K562 (cell line): Measurements from ENCODE around the gene ZER1. TPM values are rescaled to one million over a fixed set of nuclear protein-coding genes. Genes with fewer than 3 reads are reported as not detected.

Experiments
- CC2D1A ChIP-seq: fragments of 450-650 bp; IDR thresholded peaks from 2 replicates; pipeline ENCODE4 v1.6.1; 2017; ENCODE audit warnings: mild to moderate bottlenecking
- ERF ChIP-seq: fragments of 450-650 bp; formaldehyde crosslinking; IDR thresholded peaks from 2 replicates; pipeline ENCODE4 v1.4.0; 2020; ENCODE audit warnings: mild to moderate bottlenecking, mixed read lengths
- FOXJ3 ChIP-seq: sonication (generic); formaldehyde crosslinking; IDR thresholded peaks from 2 replicates; pipeline ENCODE4 v1.4.0; 2020; ENCODE audit warnings: mild to moderate bottlenecking, missing genetic modification reagents
- FUS ChIP-seq: fragments of 200-400 bp; formaldehyde crosslinking; optimal IDR thresholded peaks from 2 replicates; pipeline ENCODE3; 2017; ENCODE audit warnings: low read depth, low read length
- KDM2B ChIP-seq: fragments of 250-450 bp; sonication (Bioruptor Pico); IDR thresholded peaks from 2 replicates; pipeline ENCODE4 v1.8.0; 2021; ENCODE audit warnings: mild to moderate bottlenecking, moderate library complexity
- MCM2 ChIP-seq: fragments of 450-650 bp; IDR thresholded peaks from 2 replicates; pipeline ENCODE4 v1.6.1; 2017; ENCODE audit warnings: low read depth, mild to moderate bottlenecking
- POLR2B ChIP-seq: fragments of 450-650 bp; IDR thresholded peaks from 2 replicates; pipeline ENCODE4 v1.6.1; 2018; ENCODE audit warnings: low read depth; ENCODE audit not compliant: partially characterized antibody
- PURB ChIP-seq: sonication (generic); formaldehyde crosslinking; IDR thresholded peaks from 2 replicates; pipeline ENCODE4 v1.9.0; 2021; ENCODE audit warnings: low read depth, mild to moderate bottlenecking, missing genetic modification reagents
- RB1 ChIP-seq: fragments of 450-650 bp; IDR thresholded peaks from 2 replicates; pipeline ENCODE4 v1.6.1; 2017; ENCODE audit warnings: low read depth, mild to moderate bottlenecking
- RBM25 ChIP-seq: fragments of 200-400 bp; formaldehyde crosslinking; IDR thresholded peaks from 2 replicates; pipeline ENCODE4 v1.6.1; 2018; ENCODE audit warnings: low read length, low read depth, moderate library complexity; ENCODE audit not compliant: severe bottlenecking
- SMARCA5 ChIP-seq: fragments of 450-650 bp; IDR thresholded peaks from 2 replicates; pipeline ENCODE4 v1.6.1; 2016
- ZBTB7A ChIP-seq: IDR thresholded peaks from 2 replicates; pipeline ENCODE4 v1.6.1; 2011; ENCODE audit warnings: low read depth, mild to moderate bottlenecking, low read length, moderate library complexity, borderline replicate concordance; ENCODE audit not compliant: control insufficient read depth
- ZBTB8A ChIP-seq: fragments of 450-650 bp; IDR thresholded peaks from 2 replicates; pipeline ENCODE4 v1.6.1; 2018; ENCODE audit warnings: mild to moderate bottlenecking, moderate library complexity; ENCODE audit not compliant: partially characterized antibody
- ZC3H11A ChIP-seq: IDR thresholded peaks from 2 replicates; pipeline ENCODE4 v1.6.1; 2012; ENCODE audit warnings: low read depth, low read length, improper control_type of control experiment
- ZEB2 ChIP-seq: fragments of 450-650 bp; IDR thresholded peaks from 2 replicates; pipeline ENCODE4 v1.6.1; 2016
- ZNF197 ChIP-seq: fragments of 200-800 bp; sonication (Bioruptor generic); IDR thresholded peaks from 2 replicates; pipeline ENCODE4 v1.6.1; 2016; ENCODE audit warnings: low read depth, missing genetic modification characterization, missing compliant biosample characterization
- ZNF282 ChIP-seq: sonication (generic); formaldehyde crosslinking; IDR thresholded peaks from 2 replicates; pipeline ENCODE4 v1.8.1; 2023; ENCODE audit warnings: missing genetic modification reagents
- ZNF507 ChIP-seq: conservative IDR thresholded peaks from 2 replicates; pipeline ENCODE4 v1.6.1; 2017; ENCODE audit warnings: missing genetic modification characterization, missing compliant biosample characterization
- ZNF780A ChIP-seq: fragments of 250-450 bp; sonication (Bioruptor Pico); IDR thresholded peaks from 2 replicates; pipeline ENCODE4 v1.5.0; 2021; ENCODE audit warnings: mild to moderate bottlenecking
- polyA plus RNA-seq, 8 experiments: library from polyadenylated mRNA; depleted of rRNA in 4 of 8; stranded (reverse) in 5 of 8; unstranded in 3 of 8; fragments of >200 nt; fragmentation: Nextera tagmentation in 2 of 8; fragmentation: Illumina TruSeq in 1 of 8; extraction: Ambion mirVana in 2 of 8; extraction: Trizol in 1 of 8; gene quantifications; 2 replicates each; pipeline versions ENCODE4 v1.2.1 to v1.2.3, GENCODE V29; 2011 to 2014; ENCODE audit warnings: inconsistent platforms in 1 of 8, missing spikeins in 1 of 8
- total RNA-seq, 7 experiments: library from RNA; depleted of rRNA in 6 of 7; stranded (reverse); fragments of >200 nt in 6 of 7; fragmentation: Illumina TruSeq in 2 of 7; extraction: Trizol in 2 of 7; gene quantifications; 2 replicates each; pipeline versions ENCODE4 v1.2.1 to v1.2.3, GENCODE V29; 2011 to 2021; ENCODE audit warnings: low replicate concordance in 1 of 7
- TF ChIP-seq, protein P1 (sequence below): sonication (generic); formaldehyde crosslinking; IDR thresholded peaks from 2 replicates; pipeline ENCODE4 v1.4.0; 2020; ENCODE audit warnings: mild to moderate bottlenecking, missing genetic modification reagents
- TF ChIP-seq, protein P2 (sequence below): fragments of 200-400 bp; formaldehyde crosslinking; IDR thresholded peaks from 2 replicates; pipeline ENCODE4 v1.6.1; 2017; ENCODE audit warnings: mild to moderate bottlenecking, low read depth, low read length, moderate library complexity
- TF ChIP-seq, protein P3 (sequence below), 2 experiments: fragments of 450-650 bp; IDR thresholded peaks; 2 replicates each; pipeline ENCODE4 v1.6.1; 2018; ENCODE audit warnings: mild to moderate bottlenecking in 2 of 2, low read depth in 1 of 2; ENCODE audit not compliant: partially characterized antibody in 2 of 2

The ZER1 gene
- total and polyA plus RNA-seq, 9 of the 15 experiments (the other 6 are each of a cell fraction or from before 2014, with no cell fraction given): 0.07 to 10.7 (median 6.2) TPM

DNA sequence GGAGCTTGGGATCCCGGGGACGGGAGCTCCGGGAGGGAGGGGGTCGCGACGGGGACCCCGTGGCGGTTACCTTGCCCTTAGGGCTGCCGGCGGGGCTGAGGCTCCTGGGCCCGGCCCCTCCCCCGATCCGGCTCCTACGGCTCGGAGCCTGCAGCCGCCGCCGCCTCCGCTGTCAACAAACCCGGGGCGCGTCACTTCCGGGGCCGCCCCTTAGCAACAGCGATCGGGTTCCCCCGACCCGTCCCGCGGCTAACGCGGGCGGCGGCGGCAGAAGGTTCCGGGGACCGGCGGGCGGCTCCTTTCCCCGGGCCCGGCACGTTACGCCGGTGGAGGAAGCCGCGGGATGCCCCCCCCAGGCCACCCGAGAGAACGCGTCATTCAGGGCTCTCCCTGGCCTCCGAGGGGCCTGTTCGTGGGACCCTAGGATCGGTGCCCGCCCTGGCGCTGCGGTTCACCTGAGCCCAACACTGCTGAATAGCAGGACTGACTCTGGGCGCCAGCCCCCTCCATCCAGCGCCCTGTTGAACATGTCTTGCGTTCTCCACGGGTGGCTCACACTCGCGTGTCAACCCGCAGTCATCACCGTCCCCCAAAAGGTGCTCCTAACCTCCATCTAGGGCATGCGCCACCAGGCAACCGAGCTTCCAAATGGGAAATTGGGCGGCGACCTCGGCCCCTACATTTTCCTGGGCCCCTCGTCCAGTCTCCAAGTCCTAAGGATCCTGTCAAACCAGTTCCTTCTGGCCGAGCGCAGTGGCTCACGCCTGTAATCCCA lies at the start of gene ZER1 (continued):
- TF ChIP-seq ZNF780A (CRISPR knock-in tag) (no peak), KDM2B (CRISPR knock-in tag) (0 out of 2 replicates have a peak, but pooled peaks have one; percentile 52), MCM2 (no peak), ZEB2 (peak; percentile 94), ZNF282 (CRISPR knock-in tag) (no peak), ERF (CRISPR knock-in tag) (0 out of 2 replicates have a peak, but pooled peaks have one; percentile 75), ZC3H11A (peak; percentile 96), ZBTB8A (no peak), ZBTB7A (peak; percentile 33; the same call in 1 of the 2 replicates), ZNF197 (CRISPR knock-in tag) (no peak), SMARCA5 (no peak), RB1 (peak; percentile 99), PURB (no peak), CC2D1A (no peak), FUS (peak; percentile 86), FOXJ3 (CRISPR knock-in tag) (no peak), RBM25 (peak; percentile 81), ZNF507 (tag) (no peak), POLR2B (peak; percentile 67)
- TF ChIP-seq, protein P1, sequence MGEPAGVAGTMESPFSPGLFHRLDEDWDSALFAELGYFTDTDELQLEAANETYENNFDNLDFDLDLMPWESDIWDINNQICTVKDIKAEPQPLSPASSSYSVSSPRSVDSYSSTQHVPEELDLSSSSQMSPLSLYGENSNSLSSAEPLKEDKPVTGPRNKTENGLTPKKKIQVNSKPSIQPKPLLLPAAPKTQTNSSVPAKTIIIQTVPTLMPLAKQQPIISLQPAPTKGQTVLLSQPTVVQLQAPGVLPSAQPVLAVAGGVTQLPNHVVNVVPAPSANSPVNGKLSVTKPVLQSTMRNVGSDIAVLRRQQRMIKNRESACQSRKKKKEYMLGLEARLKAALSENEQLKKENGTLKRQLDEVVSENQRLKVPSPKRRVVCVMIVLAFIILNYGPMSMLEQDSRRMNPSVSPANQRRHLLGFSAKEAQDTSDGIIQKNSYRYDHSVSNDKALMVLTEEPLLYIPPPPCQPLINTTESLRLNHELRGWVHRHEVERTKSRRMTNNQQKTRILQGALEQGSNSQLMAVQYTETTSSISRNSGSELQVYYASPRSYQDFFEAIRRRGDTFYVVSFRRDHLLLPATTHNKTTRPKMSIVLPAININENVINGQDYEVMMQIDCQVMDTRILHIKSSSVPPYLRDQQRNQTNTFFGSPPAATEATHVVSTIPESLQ: no peak; the same call in 1 of the 2 replicates
- TF ChIP-seq, protein P2, sequence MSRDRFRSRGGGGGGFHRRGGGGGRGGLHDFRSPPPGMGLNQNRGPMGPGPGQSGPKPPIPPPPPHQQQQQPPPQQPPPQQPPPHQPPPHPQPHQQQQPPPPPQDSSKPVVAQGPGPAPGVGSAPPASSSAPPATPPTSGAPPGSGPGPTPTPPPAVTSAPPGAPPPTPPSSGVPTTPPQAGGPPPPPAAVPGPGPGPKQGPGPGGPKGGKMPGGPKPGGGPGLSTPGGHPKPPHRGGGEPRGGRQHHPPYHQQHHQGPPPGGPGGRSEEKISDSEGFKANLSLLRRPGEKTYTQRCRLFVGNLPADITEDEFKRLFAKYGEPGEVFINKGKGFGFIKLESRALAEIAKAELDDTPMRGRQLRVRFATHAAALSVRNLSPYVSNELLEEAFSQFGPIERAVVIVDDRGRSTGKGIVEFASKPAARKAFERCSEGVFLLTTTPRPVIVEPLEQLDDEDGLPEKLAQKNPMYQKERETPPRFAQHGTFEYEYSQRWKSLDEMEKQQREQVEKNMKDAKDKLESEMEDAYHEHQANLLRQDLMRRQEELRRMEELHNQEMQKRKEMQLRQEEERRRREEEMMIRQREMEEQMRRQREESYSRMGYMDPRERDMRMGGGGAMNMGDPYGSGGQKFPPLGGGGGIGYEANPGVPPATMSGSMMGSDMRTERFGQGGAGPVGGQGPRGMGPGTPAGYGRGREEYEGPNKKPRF: no peak
- TF ChIP-seq, protein P3, sequence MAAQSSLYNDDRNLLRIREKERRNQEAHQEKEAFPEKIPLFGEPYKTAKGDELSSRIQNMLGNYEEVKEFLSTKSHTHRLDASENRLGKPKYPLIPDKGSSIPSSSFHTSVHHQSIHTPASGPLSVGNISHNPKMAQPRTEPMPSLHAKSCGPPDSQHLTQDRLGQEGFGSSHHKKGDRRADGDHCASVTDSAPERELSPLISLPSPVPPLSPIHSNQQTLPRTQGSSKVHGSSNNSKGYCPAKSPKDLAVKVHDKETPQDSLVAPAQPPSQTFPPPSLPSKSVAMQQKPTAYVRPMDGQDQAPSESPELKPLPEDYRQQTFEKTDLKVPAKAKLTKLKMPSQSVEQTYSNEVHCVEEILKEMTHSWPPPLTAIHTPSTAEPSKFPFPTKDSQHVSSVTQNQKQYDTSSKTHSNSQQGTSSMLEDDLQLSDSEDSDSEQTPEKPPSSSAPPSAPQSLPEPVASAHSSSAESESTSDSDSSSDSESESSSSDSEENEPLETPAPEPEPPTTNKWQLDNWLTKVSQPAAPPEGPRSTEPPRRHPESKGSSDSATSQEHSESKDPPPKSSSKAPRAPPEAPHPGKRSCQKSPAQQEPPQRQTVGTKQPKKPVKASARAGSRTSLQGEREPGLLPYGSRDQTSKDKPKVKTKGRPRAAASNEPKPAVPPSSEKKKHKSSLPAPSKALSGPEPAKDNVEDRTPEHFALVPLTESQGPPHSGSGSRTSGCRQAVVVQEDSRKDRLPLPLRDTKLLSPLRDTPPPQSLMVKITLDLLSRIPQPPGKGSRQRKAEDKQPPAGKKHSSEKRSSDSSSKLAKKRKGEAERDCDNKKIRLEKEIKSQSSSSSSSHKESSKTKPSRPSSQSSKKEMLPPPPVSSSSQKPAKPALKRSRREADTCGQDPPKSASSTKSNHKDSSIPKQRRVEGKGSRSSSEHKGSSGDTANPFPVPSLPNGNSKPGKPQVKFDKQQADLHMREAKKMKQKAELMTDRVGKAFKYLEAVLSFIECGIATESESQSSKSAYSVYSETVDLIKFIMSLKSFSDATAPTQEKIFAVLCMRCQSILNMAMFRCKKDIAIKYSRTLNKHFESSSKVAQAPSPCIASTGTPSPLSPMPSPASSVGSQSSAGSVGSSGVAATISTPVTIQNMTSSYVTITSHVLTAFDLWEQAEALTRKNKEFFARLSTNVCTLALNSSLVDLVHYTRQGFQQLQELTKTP (IDR thresholded peaks at IDR 0.05; ENCODE audit: low read depth in 1 of 2, partially characterized antibody in 2 of 2): no peak
